ENCODE measurements around the gene WWOX.

Gene WWOX

GRCh38 chr16:79074541-79074940 is 975.1 kb downstream of the WWOX start:
- Histone ChIP-seq H3K9me2 (replicated peaks; ENCODE audit: insufficient read depth, low read length) (no peaks in the 10 kb centered on the region), H2AFZ (ENCODE audit: low read length) (no peak overlapping the region), H3K79me2 (ENCODE audit: low read length) (no peaks in the 10 kb centered on the region), H3K4me3 (ENCODE audit: low read length) (no peak overlapping the region), H3K9me3 (replicated peaks; ENCODE audit: insufficient read depth, low read length) (no peaks in the 10 kb centered on the region), H3K27me3 (replicated peaks; ENCODE audit: insufficient read depth, low read length) (no peaks in the 10 kb centered on the region), H3K27ac (ENCODE audit: low read length) (no peak overlapping the region), H3K9ac (ENCODE audit: low read length) (no peak overlapping the region), H4K20me1 (ENCODE audit: insufficient read depth, low read length) (no peaks in the 10 kb centered on the region), H3F3A (ENCODE audit: insufficient read depth, low read length) (no peaks in the 10 kb centered on the region), H3K4me1 (ENCODE audit: low read length) (no peaks in the 10 kb centered on the region), H3K36me3 (replicated peaks; ENCODE audit: insufficient read depth, low read length) (no peaks in the 10 kb centered on the region), H3K4me2 (ENCODE audit: low read depth, low read length) (no peak overlapping the region)
- TF ChIP-seq EZH2 (optimal IDR thresholded peaks at IDR 0.05; ENCODE audit: low read depth, low read length) (no peak), EZH2phosphoT487 (IDR thresholded peaks at IDR 0.05; ENCODE audit: low read length) (no peak)
- TF ChIP-seq, protein P1, sequence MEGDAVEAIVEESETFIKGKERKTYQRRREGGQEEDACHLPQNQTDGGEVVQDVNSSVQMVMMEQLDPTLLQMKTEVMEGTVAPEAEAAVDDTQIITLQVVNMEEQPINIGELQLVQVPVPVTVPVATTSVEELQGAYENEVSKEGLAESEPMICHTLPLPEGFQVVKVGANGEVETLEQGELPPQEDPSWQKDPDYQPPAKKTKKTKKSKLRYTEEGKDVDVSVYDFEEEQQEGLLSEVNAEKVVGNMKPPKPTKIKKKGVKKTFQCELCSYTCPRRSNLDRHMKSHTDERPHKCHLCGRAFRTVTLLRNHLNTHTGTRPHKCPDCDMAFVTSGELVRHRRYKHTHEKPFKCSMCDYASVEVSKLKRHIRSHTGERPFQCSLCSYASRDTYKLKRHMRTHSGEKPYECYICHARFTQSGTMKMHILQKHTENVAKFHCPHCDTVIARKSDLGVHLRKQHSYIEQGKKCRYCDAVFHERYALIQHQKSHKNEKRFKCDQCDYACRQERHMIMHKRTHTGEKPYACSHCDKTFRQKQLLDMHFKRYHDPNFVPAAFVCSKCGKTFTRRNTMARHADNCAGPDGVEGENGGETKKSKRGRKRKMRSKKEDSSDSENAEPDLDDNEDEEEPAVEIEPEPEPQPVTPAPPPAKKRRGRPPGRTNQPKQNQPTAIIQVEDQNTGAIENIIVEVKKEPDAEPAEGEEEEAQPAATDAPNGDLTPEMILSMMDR (IDR thresholded peaks at IDR 0.05; ENCODE audit: low read length): no peak
- no peak for DNase-seq

- no peak overlapping the region for H3K4me2 ChIP-seq (ENCODE audit: low read depth, low read length)
Measured at GRCh38 chr16:79074951-79075350, 975.5 kb downstream of the WWOX start.

GRCh38 chr16:79076047-79076767 is 976.8 kb downstream of the WWOX start:
- Histone ChIP-seq H3K4me1 (ENCODE audit: low read length) (no peaks in the 10 kb centered on the region), H2AFZ (ENCODE audit: low read length) (no peak overlapping the region), H3K36me3 (replicated peaks; ENCODE audit: insufficient read depth, low read length) (no peaks in the 10 kb centered on the region), H3K27ac (ENCODE audit: low read length) (no peak overlapping the region), H3K9me2 (replicated peaks; ENCODE audit: insufficient read depth, low read length) (no peaks in the 10 kb centered on the region), H3F3A (ENCODE audit: insufficient read depth, low read length) (no peaks in the 10 kb centered on the region), H3K27me3 (replicated peaks; ENCODE audit: insufficient read depth, low read length) (no peaks in the 10 kb centered on the region), H3K9me3 (replicated peaks; ENCODE audit: insufficient read depth, low read length) (no peaks in the 10 kb centered on the region), H3K4me3 (ENCODE audit: low read length) (no peak overlapping the region), H3K79me2 (ENCODE audit: low read length) (no peaks in the 10 kb centered on the region), H4K20me1 (ENCODE audit: insufficient read depth, low read length) (no peaks in the 10 kb centered on the region), H3K4me2 (ENCODE audit: low read depth, low read length) (no peak overlapping the region), H3K9ac (ENCODE audit: low read length) (no peak overlapping the region)
- TF ChIP-seq, protein P1 (IDR thresholded peaks at IDR 0.05; ENCODE audit: low read length): no peak
- TF ChIP-seq EZH2phosphoT487 (IDR thresholded peaks at IDR 0.05; ENCODE audit: low read length) (no peak), EZH2 (optimal IDR thresholded peaks at IDR 0.05; ENCODE audit: low read depth, low read length) (no peak)
- no peak for DNase-seq

More at GRCh38 chr16:79074951-79075350, 975.5 kb downstream of the WWOX start:
- no peaks in the 10 kb centered on the region for H4K20me1 ChIP-seq (ENCODE audit: insufficient read depth, low read length)
- H3K36me3 ChIP-seq (replicated peaks; ENCODE audit: insufficient read depth, low read length): no peaks in the 10 kb centered on the region
- H3K9ac ChIP-seq (ENCODE audit: low read length): no peak overlapping the region
- no peak overlapping the region for H3K4me3 ChIP-seq (ENCODE audit: low read length)
- H3K27ac ChIP-seq (ENCODE audit: low read length): no peak overlapping the region
- TF ChIP-seq EZH2 (optimal IDR thresholded peaks at IDR 0.05; ENCODE audit: low read depth, low read length) (no peak), EZH2phosphoT487 (IDR thresholded peaks at IDR 0.05; ENCODE audit: low read length) (no peak)
- TF ChIP-seq, protein P1 (IDR thresholded peaks at IDR 0.05; ENCODE audit: low read length): no peak
- no peaks in the 10 kb centered on the region for H3K9me3 ChIP-seq (replicated peaks; ENCODE audit: insufficient read depth, low read length)
- DNase-seq: no peak
- H3K9me2 ChIP-seq (replicated peaks; ENCODE audit: insufficient read depth, low read length): no peaks in the 10 kb centered on the region
- no peaks in the 10 kb centered on the region for H3K79me2 ChIP-seq (ENCODE audit: low read length)
- H3K27me3 ChIP-seq (replicated peaks; ENCODE audit: insufficient read depth, low read length): no peaks in the 10 kb centered on the region
- no peaks in the 10 kb centered on the region for H3K4me1 ChIP-seq (ENCODE audit: low read length)
- no peak overlapping the region for H2AFZ ChIP-seq (ENCODE audit: low read length)
- H3F3A ChIP-seq (ENCODE audit: insufficient read depth, low read length): no peaks in the 10 kb centered on the region

All from MM.1S (cell line).